Keratinocyte (primary cell): ENCODE data around the gene OLR1. TPM values are rescaled to one million over a fixed set of nuclear protein-coding genes. Genes with fewer than 3 reads are reported as not detected.
"Not testable (repeated sequence)": the region's sequence is repeated elsewhere in the genome, so short reads cannot be mapped to it uniquely, and the experiment has no call there.

Source experiments
- DNase-seq: peaks from one replicate; pipeline ENCODE4 v3.0.0-alpha.2; 2011; ENCODE audit warnings: low read depth, missing footprints, low spot score
- FAIRE-seq: peaks from 2 replicates; lab custom pipeline; 2011; peaks lifted over from hg19 to GRCh38; lab: Jason Lieb, UNC
- H2AFZ ChIP-seq: 2 replicates; pipeline ENCODE4 v1.6.0; 2012; ENCODE audit warnings: low read length, control low read depth, inconsistent platforms; ENCODE audit not compliant: control insufficient read depth
- H3K27ac ChIP-seq: 2 replicates; pipeline ENCODE4 v1.5.1; 2011; ENCODE audit warnings: low read length; ENCODE audit not compliant: control insufficient read depth, insufficient read depth
- H3K27me3 ChIP-seq: 3 replicates; pipeline ENCODE4 v1.6.0; 2011; ENCODE audit warnings: low read length; ENCODE audit not compliant: control insufficient read depth, insufficient read depth; ENCODE audit errors: extremely low read depth
- H3K36me3 ChIP-seq, 2 experiments: 2 replicates in 1 of 2; 3 replicates in 1 of 2; pipeline ENCODE4 v1.5.1; 2011; ENCODE audit warnings: low read length in 2 of 2, mild to moderate bottlenecking in 1 of 2; ENCODE audit not compliant: control insufficient read depth in 2 of 2, insufficient read depth in 2 of 2; ENCODE audit errors: extremely low read depth in 1 of 2
- H3K4me1 ChIP-seq: 3 replicates; pipeline ENCODE4 v1.5.1; 2011; ENCODE audit warnings: low read length; ENCODE audit not compliant: control insufficient read depth, insufficient read depth; ENCODE audit errors: extremely low read depth
- H3K4me2 ChIP-seq: 3 replicates; pipeline ENCODE4 v1.6.0; 2011; ENCODE audit warnings: low read depth, low read length; ENCODE audit not compliant: control insufficient read depth, insufficient read depth; ENCODE audit errors: extremely low read depth
- H3K4me3 ChIP-seq, 3 experiments: fragments of 200-600 bp in 1 of 3; sonication (generic) in 1 of 3; 2 replicates in 2 of 3; 3 replicates in 1 of 3; pipeline ENCODE4 v1.5.1; 2011 to 2016; ENCODE audit warnings: low read length in 3 of 3, mild to moderate bottlenecking in 3 of 3, control low read depth in 2 of 3, inconsistent platforms in 1 of 3, low read depth in 1 of 3, mixed read lengths in 1 of 3, mixed run types in 1 of 3, moderate library complexity in 1 of 3; ENCODE audit not compliant: control insufficient read depth in 2 of 3, insufficient read depth in 2 of 3; ENCODE audit errors: extremely low read depth in 1 of 3
- H3K79me2 ChIP-seq: 2 replicates; pipeline ENCODE4 v1.6.0; 2012; ENCODE audit warnings: low read length; ENCODE audit not compliant: control insufficient read depth, insufficient read depth
- H3K9ac ChIP-seq: 3 replicates; pipeline ENCODE4 v1.6.0; 2011; ENCODE audit warnings: low read length; ENCODE audit not compliant: control insufficient read depth, insufficient read depth; ENCODE audit errors: extremely low read depth
- H3K9me1 ChIP-seq: 3 replicates; pipeline ENCODE4 v1.6.0; 2011; ENCODE audit warnings: low read length; ENCODE audit not compliant: control insufficient read depth, insufficient read depth; ENCODE audit errors: extremely low read depth
- H3K9me3 ChIP-seq: 2 replicates; pipeline ENCODE4 v1.5.1; 2012; ENCODE audit warnings: low read depth, low read length; ENCODE audit not compliant: control insufficient read depth
- H4K20me1 ChIP-seq: 3 replicates; pipeline ENCODE4 v1.6.0; 2011; ENCODE audit warnings: low read length; ENCODE audit not compliant: control insufficient read depth, insufficient read depth; ENCODE audit errors: extremely low read depth
- EZH2 ChIP-seq: IDR thresholded peaks from one replicate; pipeline ENCODE4 v1.6.1; 2012; ENCODE audit warnings: inconsistent platforms, mild to moderate bottlenecking, low read length, moderate library complexity
- dilution Hi-C: fragments of 300-500 bp; cut with MboI; formaldehyde crosslinking; loops from one replicate; pipeline ENCODE4 v1.7.0; 2020; ENCODE audit warnings: low sequenced_read_pairs; ENCODE audit not compliant: extremely low pct_ligation_motif_present
- polyA plus RNA-seq, 5 experiments: library from polyadenylated mRNA; depleted of rRNA in 3 of 5; stranded (reverse) in 3 of 5; stranded (forward) in 1 of 5; unstranded in 1 of 5; fragments of >200 nt; gene quantifications; 1 replicate in 1 of 5; 2 replicates in 3 of 5; 3 replicates in 1 of 5; pipeline versions ENCODE4 v1.2.1 to v1.2.3, GENCODE V29; 2011 to 2012; ENCODE audit warnings: missing spikeins in 2 of 5, low read depth in 1 of 5, low replicate concordance in 1 of 5
- TF ChIP-seq, protein P1 (sequence below), 3 experiments: IDR thresholded peaks in 1 of 3; conservative IDR thresholded peaks in 1 of 3; optimal IDR thresholded peaks in 1 of 3; 2 replicates in 2 of 3; 3 replicates in 1 of 3; pipeline versions ENCODE3 to v1.5.1; 2011; ENCODE audit warnings: low read length in 3 of 3, mild to moderate bottlenecking in 3 of 3, moderate library complexity in 2 of 3, control low read depth in 1 of 3, inconsistent platforms in 1 of 3; ENCODE audit not compliant: insufficient read depth in 2 of 3; ENCODE audit errors: extremely low read depth in 1 of 3

The OLR1 gene
- polyA plus RNA-seq, 1 donor (not counting 4 experiments of a cell fraction or from before 2014, with no cell fraction given) = 0.17 TPM

DNA sequence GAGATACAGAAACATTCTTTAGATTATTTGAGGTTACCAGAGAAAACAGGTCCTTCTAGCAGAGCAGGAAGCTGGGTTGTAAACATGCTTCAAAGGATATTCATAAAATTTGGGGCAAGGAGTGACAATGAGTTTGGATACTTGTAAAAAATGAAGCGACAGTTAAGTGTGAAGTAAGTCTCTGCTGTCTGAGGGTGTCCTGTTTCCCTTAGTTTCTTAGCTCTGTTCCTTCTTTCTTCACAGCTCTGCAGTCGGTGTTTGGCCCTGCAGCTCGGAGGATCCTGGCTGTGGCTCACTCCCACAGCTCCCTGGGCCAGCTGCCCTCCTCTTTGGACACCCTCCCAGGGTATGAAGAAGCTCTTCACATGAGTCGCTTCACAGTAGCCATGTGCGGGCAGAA, 17.7 kb upstream of the OLR1 start:
- FAIRE-seq = no peak
- H3K27me3 ChIP-seq = no peaks in the 10 kb centered on the region
- no peak overlapping the region for H3K4me3 ChIP-seq
- H3K36me3 ChIP-seq = no peaks in the 10 kb centered on the region
- no peak overlapping the region for H2AFZ ChIP-seq
- peaks cover 15% of the 10 kb centered on the region for H3K4me1 ChIP-seq
- H3K4me2 ChIP-seq = no peak overlapping the region
- DNase-seq = no peak
- H3K79me2 ChIP-seq = no peaks in the 10 kb centered on the region
- H3K9me3 ChIP-seq = no peaks in the 10 kb centered on the region
- H3K9me1 ChIP-seq = no peaks in the 10 kb centered on the region
- no peak overlapping the region for H3K9ac ChIP-seq
- no peak for TF ChIP-seq EZH2
- TF ChIP-seq, protein P1, sequence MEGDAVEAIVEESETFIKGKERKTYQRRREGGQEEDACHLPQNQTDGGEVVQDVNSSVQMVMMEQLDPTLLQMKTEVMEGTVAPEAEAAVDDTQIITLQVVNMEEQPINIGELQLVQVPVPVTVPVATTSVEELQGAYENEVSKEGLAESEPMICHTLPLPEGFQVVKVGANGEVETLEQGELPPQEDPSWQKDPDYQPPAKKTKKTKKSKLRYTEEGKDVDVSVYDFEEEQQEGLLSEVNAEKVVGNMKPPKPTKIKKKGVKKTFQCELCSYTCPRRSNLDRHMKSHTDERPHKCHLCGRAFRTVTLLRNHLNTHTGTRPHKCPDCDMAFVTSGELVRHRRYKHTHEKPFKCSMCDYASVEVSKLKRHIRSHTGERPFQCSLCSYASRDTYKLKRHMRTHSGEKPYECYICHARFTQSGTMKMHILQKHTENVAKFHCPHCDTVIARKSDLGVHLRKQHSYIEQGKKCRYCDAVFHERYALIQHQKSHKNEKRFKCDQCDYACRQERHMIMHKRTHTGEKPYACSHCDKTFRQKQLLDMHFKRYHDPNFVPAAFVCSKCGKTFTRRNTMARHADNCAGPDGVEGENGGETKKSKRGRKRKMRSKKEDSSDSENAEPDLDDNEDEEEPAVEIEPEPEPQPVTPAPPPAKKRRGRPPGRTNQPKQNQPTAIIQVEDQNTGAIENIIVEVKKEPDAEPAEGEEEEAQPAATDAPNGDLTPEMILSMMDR (optimal IDR thresholded peaks at IDR 0.05 in 1 of 3, IDR thresholded peaks at IDR 0.05 in 1 of 3, conservative IDR thresholded peaks at IDR 0.05 in 1 of 3; ENCODE audit: extremely low read depth in 1 of 3, insufficient read depth in 2 of 3, low read length in 3 of 3) = no peak
- dilution Hi-C loops = no loop called here
- H4K20me1 ChIP-seq = no peaks in the 10 kb centered on the region
- H3K27ac ChIP-seq = no peak overlapping the region

DNA sequence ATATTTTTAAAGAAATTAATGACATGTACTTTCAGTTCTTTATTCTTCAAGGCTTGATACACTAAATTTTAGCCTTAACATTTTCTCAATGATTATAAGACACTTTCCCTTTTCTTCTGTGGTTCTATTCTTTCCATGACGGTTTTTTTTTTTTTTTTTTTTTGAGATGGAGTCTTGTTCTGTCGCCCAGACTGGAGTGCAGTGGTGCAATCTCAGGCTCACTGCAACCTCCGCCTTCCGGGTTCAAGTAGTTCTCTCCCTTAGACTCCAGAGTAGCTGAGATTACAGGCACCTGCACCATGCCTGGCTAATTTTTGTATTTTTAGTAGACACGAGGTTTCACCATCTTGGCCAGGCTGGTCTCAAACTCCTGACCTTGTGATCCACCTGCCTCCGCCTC, 15.0 kb upstream of the OLR1 start:
- H3K27ac ChIP-seq, FAIRE-seq, H3K4me2 ChIP-seq, H3K9me3 ChIP-seq, DNase-seq, H3K79me2 ChIP-seq, H3K9ac ChIP-seq, H4K20me1 ChIP-seq, H3K36me3 ChIP-seq, H3K9me1 ChIP-seq, H3K27me3 ChIP-seq, H2AFZ ChIP-seq, dilution Hi-C loops, H3K4me3 ChIP-seq: not testable (repeated sequence)
- H3K4me1 ChIP-seq = peaks cover 22% of the 10 kb centered on the region

DNA sequence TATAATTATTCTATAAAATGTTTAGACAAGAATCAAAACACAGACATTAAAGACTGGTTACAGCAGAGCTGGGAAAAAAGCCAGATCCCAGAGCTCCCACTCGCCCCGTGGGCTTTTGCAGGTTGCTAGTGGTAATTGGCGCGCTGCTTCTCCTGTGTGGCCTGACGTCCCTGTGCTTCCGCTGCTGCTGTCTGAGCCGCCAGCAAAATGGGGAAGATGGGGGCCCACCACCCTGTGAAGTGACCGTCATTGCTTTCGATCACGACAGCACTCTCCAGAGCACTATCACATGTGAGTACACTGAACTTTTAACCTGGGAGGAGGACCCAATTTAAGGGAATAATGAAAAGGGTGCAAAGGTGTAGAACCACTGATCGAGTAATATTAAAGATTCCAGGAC, 14.4 kb upstream of the OLR1 start:
- Histone ChIP-seq H3K79me2 (no peaks in the 10 kb centered on the region), H3K36me3 (no peaks in the 10 kb centered on the region), H3K9me1 (no peaks in the 10 kb centered on the region), H2AFZ (peak overlapping the region; percentile 34), H3K9me3 (no peaks in the 10 kb centered on the region), H3K9ac (no peak overlapping the region), H3K27me3 (no peaks in the 10 kb centered on the region), H3K4me3 (no peak overlapping the region), H3K4me2 (no peak overlapping the region), H4K20me1 (no peaks in the 10 kb centered on the region), H3K4me1 (peaks cover 16% of the 10 kb centered on the region), H3K27ac (no peak overlapping the region)
- FAIRE-seq (no peak), DNase-seq (no peak)
- TF ChIP-seq, protein P1 (optimal IDR thresholded peaks at IDR 0.05 in 1 of 3, IDR thresholded peaks at IDR 0.05 in 1 of 3, conservative IDR thresholded peaks at IDR 0.05 in 1 of 3; ENCODE audit: extremely low read depth in 1 of 3, insufficient read depth in 2 of 3, low read length in 3 of 3) = no peak
- dilution Hi-C loops = no loop called here
